Neural cell (in vitro differentiated cells): ENCODE results near the gene NME7. TPM values are rescaled to one million over a fixed set of nuclear protein-coding genes. Genes with fewer than 3 reads are reported as not detected.

ENCODE experiments used
- H2AFZ ChIP-seq: fragments of 200-600, 300-800 bp; sonication (generic), shearing (Covaris generic); 2 replicates; pipeline ENCODE4 v1.6.0; 2014; ENCODE audit warnings: low read depth, mild to moderate bottlenecking, antibody characterized with exemption, low read length, moderate library complexity
- H3F3A ChIP-seq: fragments of 200-600 bp; shearing (Covaris generic); 2 replicates; pipeline ENCODE4 v1.6.1; 2016; ENCODE audit warnings: mild to moderate bottlenecking, moderate library complexity, mixed read lengths, antibody characterized with exemption, low read length; ENCODE audit not compliant: insufficient read depth, poor library complexity, severe bottlenecking
- H3K27ac ChIP-seq: fragments of 200-600, 300-800 bp; sonication (generic), shearing (Covaris generic); 2 replicates; pipeline ENCODE4 v1.5.1; 2014; ENCODE audit warnings: mild to moderate bottlenecking, low read length, moderate library complexity
- H3K27me3 ChIP-seq: fragments of 300-800, 200-600 bp; sonication (generic), shearing (Covaris generic); 2 replicates; pipeline ENCODE4 v1.6.0; 2014; ENCODE audit warnings: mild to moderate bottlenecking, low read depth, low read length, moderate library complexity; ENCODE audit not compliant: insufficient read depth
- H3K36me3 ChIP-seq: fragments of 300-800, 200-600 bp; sonication (generic), shearing (Covaris generic); 2 replicates; pipeline ENCODE4 v1.5.1; 2014; ENCODE audit warnings: mild to moderate bottlenecking, antibody characterized with exemption, low read length, moderate library complexity; ENCODE audit not compliant: insufficient read depth
- H3K4me2 ChIP-seq: fragments of 300-800, 200-600 bp; sonication (generic), shearing (Covaris generic); 2 replicates; pipeline ENCODE4 v1.6.0; 2014; ENCODE audit warnings: mild to moderate bottlenecking, low read length
- H3K4me3 ChIP-seq: fragments of 300-800, 200-600 bp; sonication (generic), shearing (Covaris generic); 2 replicates; pipeline ENCODE4 v1.5.1; 2014; ENCODE audit warnings: mild to moderate bottlenecking, low read length, moderate library complexity
- H3K79me2 ChIP-seq: fragments of 200-600 bp; shearing (Covaris generic); replicated peaks from 2 replicates; pipeline ENCODE4 v1.6.0; 2014; ENCODE audit warnings: mild to moderate bottlenecking, low read length, moderate library complexity; ENCODE audit not compliant: insufficient read depth
- H3K9ac ChIP-seq: fragments of 300-800, 200-600 bp; sonication (generic), shearing (Covaris generic); 2 replicates; pipeline ENCODE4 v1.6.1; 2016; ENCODE audit warnings: mild to moderate bottlenecking, low read length, mixed read lengths
- H3K9me2 ChIP-seq: fragments of 200-600 bp; shearing (Covaris generic); 2 replicates; pipeline ENCODE4 v1.6.1; 2016; ENCODE audit warnings: mild to moderate bottlenecking, low read length, mixed read lengths; ENCODE audit not compliant: insufficient read depth
- H3K9me3 ChIP-seq: fragments of 200-600, 300-800 bp; sonication (generic), shearing (Covaris generic); 2 replicates; pipeline ENCODE4 v1.6.1; 2016; ENCODE audit warnings: mild to moderate bottlenecking, mixed run types, low read length, moderate library complexity, mixed read lengths
- H4K20me1 ChIP-seq: fragments of 200-600 bp; shearing (Covaris generic); 2 replicates; pipeline ENCODE4 v1.6.1; 2016; ENCODE audit warnings: mild to moderate bottlenecking, mixed run types; ENCODE audit not compliant: insufficient read depth
- EP300 ChIP-seq: fragments of 450-650 bp; conservative IDR thresholded peaks from 2 replicates; pipeline ENCODE4 v1.6.1; 2014; ENCODE audit warnings: antibody characterized with exemption, mild to moderate bottlenecking, moderate library complexity; ENCODE audit not compliant: poor library complexity, severe bottlenecking
- EZH2 ChIP-seq: fragments of 200-600, 300-800 bp; shearing (Covaris generic), sonication (generic); IDR thresholded peaks from 2 replicates; pipeline ENCODE4 v1.6.1; 2014; ENCODE audit warnings: antibody characterized with exemption, low read length, borderline replicate concordance, mild to moderate bottlenecking; ENCODE audit not compliant: insufficient read depth, poor library complexity, severe bottlenecking
- MXI1 ChIP-seq: fragments of 450-650 bp; conservative IDR thresholded peaks from 2 replicates; pipeline ENCODE4 v1.6.1; 2014; ENCODE audit warnings: antibody characterized with exemption, mild to moderate bottlenecking; ENCODE audit not compliant: poor library complexity, severe bottlenecking
- POLR2AphosphoS5 ChIP-seq: IDR thresholded peaks from 2 replicates; pipeline ENCODE4 v1.6.1; 2012
- RAD21 ChIP-seq: fragments of 450-650 bp; conservative IDR thresholded peaks from 2 replicates; pipeline ENCODE4 v1.6.1; 2014; ENCODE audit warnings: antibody characterized with exemption, mild to moderate bottlenecking, moderate library complexity
- SMC3 ChIP-seq: fragments of 450-650 bp; conservative IDR thresholded peaks from 2 replicates; pipeline ENCODE4 v1.6.1; 2014; ENCODE audit warnings: antibody characterized with exemption, mild to moderate bottlenecking, moderate library complexity; ENCODE audit not compliant: poor library complexity
- TAF1 ChIP-seq: IDR thresholded peaks from 2 replicates; pipeline ENCODE4 v1.6.1; 2012; ENCODE audit warnings: low read depth
- polyA plus RNA-seq: library from polyadenylated mRNA; depleted of rRNA; stranded (reverse); fragments of >200 nt; gene quantifications from 2 replicates; pipeline ENCODE4 v1.2.3, GENCODE V29; 2014
- TF ChIP-seq, protein P1 (sequence below): IDR thresholded peaks from 2 replicates; pipeline ENCODE4 v1.6.1; 2012; ENCODE audit warnings: borderline replicate concordance
- TF ChIP-seq, protein P2 (sequence below): fragments of 450-650 bp; IDR thresholded peaks from 2 replicates; pipeline ENCODE4 v1.5.1; 2014; ENCODE audit warnings: antibody characterized with exemption, mild to moderate bottlenecking, moderate library complexity; ENCODE audit not compliant: poor library complexity, severe bottlenecking

NME7 gene
- polyA plus RNA-seq, 1 donor from 2014 or later, result 42.4 TPM

DNA sequence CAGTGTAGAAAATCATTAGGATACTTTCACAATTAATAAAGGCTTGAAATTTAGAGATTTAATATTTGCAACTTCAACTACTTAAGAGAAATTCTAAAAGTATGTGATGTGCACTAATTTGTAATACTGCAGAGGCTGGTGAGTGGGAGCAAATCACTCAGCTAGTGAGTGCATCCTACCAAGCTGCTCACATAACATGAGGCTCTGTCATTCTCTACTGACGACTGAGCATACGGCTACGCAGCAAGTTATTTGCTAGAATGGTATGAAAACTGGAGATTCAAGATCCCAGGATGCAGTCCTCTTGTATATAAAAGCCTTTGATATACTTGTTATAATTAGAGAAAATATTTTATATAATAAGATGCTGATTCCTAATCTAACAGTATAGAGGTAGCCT is 171.0 kb downstream of the NME7 start:
- H3K36me3 ChIP-seq, result no peaks in the 10 kb centered on the region
- no peaks in the 10 kb centered on the region for H3F3A ChIP-seq
- H3K27ac ChIP-seq, result no peak overlapping the region
- TF ChIP-seq TAF1 (no peak), RAD21 (no peak), EP300 (no peak), EZH2 (no peak), SMC3 (no peak), MXI1 (no peak), POLR2AphosphoS5 (no peak)
- TF ChIP-seq, protein P1, sequence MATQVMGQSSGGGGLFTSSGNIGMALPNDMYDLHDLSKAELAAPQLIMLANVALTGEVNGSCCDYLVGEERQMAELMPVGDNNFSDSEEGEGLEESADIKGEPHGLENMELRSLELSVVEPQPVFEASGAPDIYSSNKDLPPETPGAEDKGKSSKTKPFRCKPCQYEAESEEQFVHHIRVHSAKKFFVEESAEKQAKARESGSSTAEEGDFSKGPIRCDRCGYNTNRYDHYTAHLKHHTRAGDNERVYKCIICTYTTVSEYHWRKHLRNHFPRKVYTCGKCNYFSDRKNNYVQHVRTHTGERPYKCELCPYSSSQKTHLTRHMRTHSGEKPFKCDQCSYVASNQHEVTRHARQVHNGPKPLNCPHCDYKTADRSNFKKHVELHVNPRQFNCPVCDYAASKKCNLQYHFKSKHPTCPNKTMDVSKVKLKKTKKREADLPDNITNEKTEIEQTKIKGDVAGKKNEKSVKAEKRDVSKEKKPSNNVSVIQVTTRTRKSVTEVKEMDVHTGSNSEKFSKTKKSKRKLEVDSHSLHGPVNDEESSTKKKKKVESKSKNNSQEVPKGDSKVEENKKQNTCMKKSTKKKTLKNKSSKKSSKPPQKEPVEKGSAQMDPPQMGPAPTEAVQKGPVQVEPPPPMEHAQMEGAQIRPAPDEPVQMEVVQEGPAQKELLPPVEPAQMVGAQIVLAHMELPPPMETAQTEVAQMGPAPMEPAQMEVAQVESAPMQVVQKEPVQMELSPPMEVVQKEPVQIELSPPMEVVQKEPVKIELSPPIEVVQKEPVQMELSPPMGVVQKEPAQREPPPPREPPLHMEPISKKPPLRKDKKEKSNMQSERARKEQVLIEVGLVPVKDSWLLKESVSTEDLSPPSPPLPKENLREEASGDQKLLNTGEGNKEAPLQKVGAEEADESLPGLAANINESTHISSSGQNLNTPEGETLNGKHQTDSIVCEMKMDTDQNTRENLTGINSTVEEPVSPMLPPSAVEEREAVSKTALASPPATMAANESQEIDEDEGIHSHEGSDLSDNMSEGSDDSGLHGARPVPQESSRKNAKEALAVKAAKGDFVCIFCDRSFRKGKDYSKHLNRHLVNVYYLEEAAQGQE, result no peak
- TF ChIP-seq, protein P2, sequence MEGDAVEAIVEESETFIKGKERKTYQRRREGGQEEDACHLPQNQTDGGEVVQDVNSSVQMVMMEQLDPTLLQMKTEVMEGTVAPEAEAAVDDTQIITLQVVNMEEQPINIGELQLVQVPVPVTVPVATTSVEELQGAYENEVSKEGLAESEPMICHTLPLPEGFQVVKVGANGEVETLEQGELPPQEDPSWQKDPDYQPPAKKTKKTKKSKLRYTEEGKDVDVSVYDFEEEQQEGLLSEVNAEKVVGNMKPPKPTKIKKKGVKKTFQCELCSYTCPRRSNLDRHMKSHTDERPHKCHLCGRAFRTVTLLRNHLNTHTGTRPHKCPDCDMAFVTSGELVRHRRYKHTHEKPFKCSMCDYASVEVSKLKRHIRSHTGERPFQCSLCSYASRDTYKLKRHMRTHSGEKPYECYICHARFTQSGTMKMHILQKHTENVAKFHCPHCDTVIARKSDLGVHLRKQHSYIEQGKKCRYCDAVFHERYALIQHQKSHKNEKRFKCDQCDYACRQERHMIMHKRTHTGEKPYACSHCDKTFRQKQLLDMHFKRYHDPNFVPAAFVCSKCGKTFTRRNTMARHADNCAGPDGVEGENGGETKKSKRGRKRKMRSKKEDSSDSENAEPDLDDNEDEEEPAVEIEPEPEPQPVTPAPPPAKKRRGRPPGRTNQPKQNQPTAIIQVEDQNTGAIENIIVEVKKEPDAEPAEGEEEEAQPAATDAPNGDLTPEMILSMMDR, result no peak
- H3K9ac ChIP-seq, result no peak overlapping the region
- no peaks in the 10 kb centered on the region for H3K9me2 ChIP-seq
- no peak overlapping the region for H3K4me2 ChIP-seq
- H3K9me3 ChIP-seq, result no peaks in the 10 kb centered on the region
- H3K27me3 ChIP-seq, result no peaks in the 10 kb centered on the region
- H3K4me3 ChIP-seq, result no peak overlapping the region
- H3K79me2 ChIP-seq, result no peaks in the 10 kb centered on the region
- H2AFZ ChIP-seq, result no peak overlapping the region
- H4K20me1 ChIP-seq, result no peaks in the 10 kb centered on the region

DNA sequence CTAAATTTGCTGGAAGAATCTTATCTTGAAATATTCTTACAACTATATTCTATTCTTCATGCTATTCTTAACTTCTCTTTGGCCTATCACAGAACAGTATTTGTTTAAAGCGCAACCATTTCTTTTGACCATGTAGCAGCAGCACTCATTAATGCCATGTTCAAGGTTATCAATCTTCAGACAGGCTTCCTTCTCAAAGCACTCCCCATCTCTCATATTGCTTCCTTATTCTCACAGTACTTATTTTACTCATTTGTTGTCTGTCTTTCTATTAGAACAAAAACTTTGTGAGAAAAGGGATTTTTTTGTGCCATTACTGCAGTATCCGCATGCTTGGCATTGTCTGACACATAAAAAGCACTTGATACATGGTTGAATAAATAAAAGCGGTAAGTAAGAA is 171.4 kb downstream of the NME7 start:
- Histone ChIP-seq H3K79me2 (no peaks in the 10 kb centered on the region), H3K4me3 (no peak overlapping the region), H4K20me1 (no peaks in the 10 kb centered on the region), H2AFZ (no peak overlapping the region), H3K9ac (no peak overlapping the region), H3K9me2 (no peaks in the 10 kb centered on the region), H3K9me3 (no peaks in the 10 kb centered on the region), H3K27ac (no peak overlapping the region), H3K4me2 (no peak overlapping the region), H3F3A (no peaks in the 10 kb centered on the region), H3K27me3 (no peaks in the 10 kb centered on the region), H3K36me3 (no peaks in the 10 kb centered on the region)
- no peak for TF ChIP-seq EP300
- no peak for TF ChIP-seq EZH2
- no peak for TF ChIP-seq SMC3
- TF ChIP-seq TAF1, result no peak
- no peak for TF ChIP-seq POLR2AphosphoS5
- TF ChIP-seq, protein P1, result no peak
- no peak for TF ChIP-seq RAD21
- TF ChIP-seq, protein P2, result no peak
- no peak for TF ChIP-seq MXI1
